ENCODE results near the gene RIC8A.
A peak's percentile ranks its signal among the peaks of the same experiment; 100 is the strongest.

The RIC8A gene

GRCh38 chr11:250274-250673, 42.8 kb downstream of the RIC8A start:
- no peak for DNase-seq (ENCODE audit: low spot score)

- peak; percentile 64 for DNase-seq (ENCODE audit: low spot score)
Measured at GRCh38 chr11:250740-251299, 43.3 kb downstream of the RIC8A start.

GRCh38 chr11:251550-251949, 44.0 kb downstream of the RIC8A start:
- DNase-seq (ENCODE audit: low spot score) = peak; percentile 26

GRCh38 chr11:252666-253065, 45.2 kb downstream of the RIC8A start:
- no peak for DNase-seq (ENCODE audit: low spot score)

- DNase-seq (ENCODE audit: low spot score) = no peak
Measured at GRCh38 chr11:253160-253885, 45.8 kb downstream of the RIC8A start.

GRCh38 chr11:253886-254270, 46.4 kb downstream of the RIC8A start:
- no peak for DNase-seq (ENCODE audit: low spot score)

- DNase-seq (ENCODE audit: low spot score) = no peak
Measured at GRCh38 chr11:255176-255575, 47.7 kb downstream of the RIC8A start.

GRCh38 chr11:255816-256215, 48.3 kb downstream of the RIC8A start:
- no peak for DNase-seq (ENCODE audit: low spot score)

- DNase-seq (ENCODE audit: low spot score) = no peak
Measured at GRCh38 chr11:256952-257737, 49.6 kb downstream of the RIC8A start.

GRCh38 chr11:257766-258493, 50.4 kb downstream of the RIC8A start:
- DNase-seq (ENCODE audit: low spot score) = no peak

- DNase-seq (ENCODE audit: low spot score) = no peak
Measured at GRCh38 chr11:259413-259812, 51.9 kb downstream of the RIC8A start.

GRCh38 chr11:261624-262023, 54.1 kb downstream of the RIC8A start:
- no peak for DNase-seq (ENCODE audit: low spot score)

Measured in Ammon's horn (tissue), 1 donor.